AG09309 (cell line): ENCODE results near the gene BFSP2.

Source experiments
- DNase-seq: peaks from one replicate; pipeline ENCODE4 v3.0.0-alpha.2; 2010; ENCODE audit warnings: low read depth
- H3K4me3 ChIP-seq: 2 replicates; pipeline ENCODE4 v1.5.1; 2011; ENCODE audit warnings: mild to moderate bottlenecking, low read depth, low read length, moderate library complexity; ENCODE audit not compliant: control insufficient read depth
- CTCF ChIP-seq: IDR thresholded peaks from 2 replicates; pipeline ENCODE4 v1.5.1; 2011; ENCODE audit warnings: mild to moderate bottlenecking, low read depth, low read length, inconsistent platforms; ENCODE audit not compliant: insufficient read depth, control insufficient read depth; ENCODE audit errors: missing control alignments

The BFSP2 gene

GRCh38 chr3:133457025-133457424 lies 57.2 kb downstream of the BFSP2 start:
- no peak for DNase-seq
- no peak for TF ChIP-seq CTCF
- H3K4me3 ChIP-seq = no peak overlapping the region

GRCh38 chr3:133457465-133458067 lies 57.7 kb downstream of the BFSP2 start:
- peak; percentile 6 for TF ChIP-seq CTCF
- no peak for DNase-seq
- no peak overlapping the region for H3K4me3 ChIP-seq

GRCh38 chr3:133459400-133459799 lies 59.5 kb downstream of the BFSP2 start:
- H3K4me3 ChIP-seq = no peak overlapping the region
- no peak for TF ChIP-seq CTCF
- DNase-seq = no peak

GRCh38 chr3:133460809-133461208 lies 61.0 kb downstream of the BFSP2 start:
- DNase-seq = no peak
- no peak overlapping the region for H3K4me3 ChIP-seq

GRCh38 chr3:133461291-133461690 lies 61.4 kb downstream of the BFSP2 start:
- TF ChIP-seq CTCF = no peak
- no peak for DNase-seq
- no peak overlapping the region for H3K4me3 ChIP-seq

More at GRCh38 chr3:133460809-133461208, 61.0 kb downstream of the BFSP2 start:
- no peak for TF ChIP-seq CTCF

GRCh38 chr3:133463347-133463860 lies 63.5 kb downstream of the BFSP2 start:
- no peak for TF ChIP-seq CTCF
- no peak overlapping the region for H3K4me3 ChIP-seq
- no peak for DNase-seq

- TF ChIP-seq CTCF = peak; percentile 47
- H3K4me3 ChIP-seq = no peak overlapping the region
- DNase-seq = no peak
Measured at GRCh38 chr3:133464573-133464972, 64.7 kb downstream of the BFSP2 start.
